ENCODE results near the gene EFNA2.
A peak's percentile ranks its signal among the peaks of the same experiment; 100 is the strongest.
"Not testable (repeated sequence)": the region's sequence is repeated elsewhere in the genome, so short reads cannot be mapped to it uniquely, and the experiment has no call there.

EFNA2 gene

GRCh38 chr19:1285737-1286360 lies at the start of gene EFNA2:
EFNA2 (plus strand) TSS chr19:1285873; CDS start chr19:1286169, 296 bp downstream.
- DNase-seq (ENCODE audit: low spot score) = no peak

DNA sequence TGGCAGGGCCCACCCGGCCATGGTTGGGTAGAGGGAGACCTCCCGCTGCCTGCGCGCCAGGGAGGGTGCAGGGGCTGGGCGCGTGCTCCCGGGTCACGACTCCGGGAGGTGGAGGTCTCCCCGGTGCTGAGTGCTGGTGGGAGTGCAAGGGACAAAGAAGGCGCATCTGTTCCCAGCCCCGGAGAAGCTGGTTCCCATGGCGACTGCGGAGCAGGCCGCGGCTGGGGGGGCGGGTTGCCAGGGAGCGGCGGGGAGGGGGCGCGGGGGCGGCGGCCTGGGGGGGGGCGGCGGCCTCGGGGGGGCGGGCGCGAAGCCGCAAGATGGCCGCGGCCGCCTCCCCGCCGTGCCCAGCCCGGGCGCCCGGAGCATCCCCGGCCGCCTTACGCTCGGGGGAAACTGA lies 49.1 kb upstream of the EFNA2 start:
- no peak for DNase-seq (ENCODE audit: low spot score)

GRCh38 chr19:1237027-1237659 lies 48.5 kb upstream of the EFNA2 start:
- no peak for DNase-seq (ENCODE audit: low spot score)

- no peak for DNase-seq (ENCODE audit: low spot score)
These were observed 47.8 kb upstream of the EFNA2 start, which contains the start of gene CBARP for GRCh38 chr19:1237754-1238368. CBARP (minus strand) TSS chr19:1238005; CDS start chr19:1236100, 1,905 bp downstream.

DNA sequence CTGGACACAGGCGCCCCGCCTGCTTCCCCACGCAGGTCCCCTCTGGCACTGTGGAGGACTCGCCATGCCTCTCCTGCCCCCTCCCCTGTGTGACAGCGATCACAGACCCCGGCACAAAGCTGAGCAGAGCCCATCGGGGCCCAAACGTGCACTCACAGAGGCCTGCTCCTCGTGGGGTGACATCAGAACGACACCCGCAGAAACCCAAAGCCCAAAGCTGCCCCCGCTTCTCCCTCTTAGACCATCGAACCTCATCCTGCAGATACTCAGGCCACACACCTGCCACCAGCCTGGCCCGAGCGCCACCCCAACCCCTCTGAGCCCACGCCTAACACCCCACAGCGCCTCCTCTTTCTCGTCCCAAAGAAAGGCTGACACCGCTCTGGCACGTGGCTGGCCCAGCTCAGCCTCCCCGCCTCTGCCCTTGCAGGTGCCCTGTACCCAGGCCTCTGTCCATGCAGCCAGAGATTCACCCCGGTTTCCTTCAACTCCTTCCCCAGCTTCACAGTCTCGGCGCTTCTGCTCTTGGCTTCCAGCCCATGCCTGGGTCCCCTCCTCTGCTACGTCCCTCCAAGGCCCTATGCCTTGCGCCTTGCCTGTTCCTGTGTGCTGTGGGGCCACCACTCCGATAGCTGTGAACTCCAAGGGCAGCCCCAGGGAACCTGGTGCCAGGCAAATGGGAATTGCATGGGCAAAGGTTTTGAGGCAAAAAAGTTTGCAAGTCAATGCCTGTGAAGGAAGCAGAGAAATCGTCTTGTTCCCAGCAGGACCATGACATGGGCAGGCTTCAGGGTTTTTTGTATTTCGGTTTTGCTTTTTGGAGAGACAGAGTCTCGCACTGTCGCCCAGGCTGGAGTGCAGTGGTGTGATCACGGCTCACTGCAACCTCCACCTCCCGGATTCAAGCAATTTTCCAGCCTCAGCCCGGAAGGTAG lies 47.0 kb upstream of the EFNA2 start:
- DNase-seq (ENCODE audit: low spot score) = no peak

DNA sequence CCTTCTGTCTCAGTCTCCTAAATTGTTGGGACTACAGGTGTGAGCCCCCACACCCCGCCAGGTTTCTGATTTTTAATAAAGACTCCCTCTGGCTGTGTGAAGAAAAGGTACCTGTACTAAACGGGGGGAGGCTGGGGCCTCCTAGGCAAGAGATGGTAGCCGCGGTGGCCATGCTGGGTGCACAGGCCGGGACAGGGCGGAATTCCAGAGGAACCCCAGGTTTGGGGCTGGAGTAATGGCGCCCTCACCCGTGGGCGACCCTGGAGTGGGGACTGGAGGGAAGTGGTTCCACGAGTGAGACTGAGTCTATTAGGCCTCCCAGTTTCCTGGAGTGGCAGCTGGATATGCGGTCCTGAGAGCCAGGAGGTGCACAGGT lies 46.3 kb upstream of the EFNA2 start:
- no peak for DNase-seq (ENCODE audit: low spot score)

- DNase-seq (ENCODE audit: low spot score) = peak; percentile 86
These were observed 45.6 kb upstream of the EFNA2 start for GRCh38 chr19:1239796-1240737.

DNA sequence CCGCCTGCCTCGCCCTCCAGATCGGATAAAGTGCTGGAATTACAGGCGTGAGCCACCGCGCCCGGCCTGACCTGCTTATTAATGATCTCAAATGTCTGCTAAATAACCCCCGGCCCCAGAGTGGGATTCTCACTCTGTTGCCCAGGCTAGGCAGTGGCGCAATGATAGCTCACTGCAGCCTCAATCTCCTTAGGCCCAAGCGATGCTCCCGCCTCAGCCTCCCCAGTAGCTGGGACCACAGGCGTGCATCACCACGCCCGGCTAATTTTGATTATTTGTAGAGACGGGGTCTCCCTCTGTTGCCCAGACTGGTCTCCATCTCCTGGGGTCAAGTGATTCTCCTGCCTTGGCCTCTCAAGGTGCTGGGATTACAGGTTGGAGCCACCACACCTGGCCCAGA lies 44.7 kb upstream of the EFNA2 start:
- DNase-seq (ENCODE audit: low spot score) = no peak

DNA sequence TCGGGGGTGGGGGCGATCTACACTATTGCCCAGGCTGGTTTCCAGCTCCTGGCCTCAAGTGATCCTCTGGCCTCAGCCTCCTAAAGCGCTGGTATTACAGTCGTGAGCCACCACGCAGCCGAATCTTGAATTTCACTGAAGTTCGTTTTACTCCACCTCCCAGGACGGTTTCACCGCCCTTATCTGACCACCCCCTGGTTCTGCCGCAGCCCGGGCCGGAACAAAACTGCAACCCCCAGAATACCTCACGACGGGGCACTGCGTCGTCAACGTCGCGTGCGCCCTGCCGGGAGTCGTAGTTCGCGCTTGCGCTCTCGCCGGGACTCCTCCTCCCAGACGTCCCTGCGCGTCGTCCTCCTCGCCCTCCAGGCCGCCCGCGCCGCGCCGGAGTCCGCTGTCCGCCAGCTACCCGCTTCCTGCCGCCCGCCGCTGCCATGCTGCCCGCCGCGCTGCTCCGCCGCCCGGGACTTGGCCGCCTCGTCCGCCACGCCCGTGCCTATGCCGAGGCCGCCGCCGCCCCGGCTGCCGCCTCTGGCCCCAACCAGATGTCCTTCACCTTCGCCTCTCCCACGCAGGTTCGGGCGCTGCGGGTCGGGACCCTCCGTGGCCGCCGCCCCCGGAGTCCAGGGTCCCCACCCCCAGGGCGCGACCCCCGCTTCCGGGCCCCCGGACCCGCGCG lies 44.1 kb upstream of the EFNA2 start, which contains the start of gene ATP5F1D:
Gene ATP5F1D, plus strand, starts transcription at position 335 of the 679 bp plus-strand sequence. Its CDS starts 100 bp downstream, at position 435.
- peak; percentile 92 for DNase-seq (ENCODE audit: low spot score)

DNA sequence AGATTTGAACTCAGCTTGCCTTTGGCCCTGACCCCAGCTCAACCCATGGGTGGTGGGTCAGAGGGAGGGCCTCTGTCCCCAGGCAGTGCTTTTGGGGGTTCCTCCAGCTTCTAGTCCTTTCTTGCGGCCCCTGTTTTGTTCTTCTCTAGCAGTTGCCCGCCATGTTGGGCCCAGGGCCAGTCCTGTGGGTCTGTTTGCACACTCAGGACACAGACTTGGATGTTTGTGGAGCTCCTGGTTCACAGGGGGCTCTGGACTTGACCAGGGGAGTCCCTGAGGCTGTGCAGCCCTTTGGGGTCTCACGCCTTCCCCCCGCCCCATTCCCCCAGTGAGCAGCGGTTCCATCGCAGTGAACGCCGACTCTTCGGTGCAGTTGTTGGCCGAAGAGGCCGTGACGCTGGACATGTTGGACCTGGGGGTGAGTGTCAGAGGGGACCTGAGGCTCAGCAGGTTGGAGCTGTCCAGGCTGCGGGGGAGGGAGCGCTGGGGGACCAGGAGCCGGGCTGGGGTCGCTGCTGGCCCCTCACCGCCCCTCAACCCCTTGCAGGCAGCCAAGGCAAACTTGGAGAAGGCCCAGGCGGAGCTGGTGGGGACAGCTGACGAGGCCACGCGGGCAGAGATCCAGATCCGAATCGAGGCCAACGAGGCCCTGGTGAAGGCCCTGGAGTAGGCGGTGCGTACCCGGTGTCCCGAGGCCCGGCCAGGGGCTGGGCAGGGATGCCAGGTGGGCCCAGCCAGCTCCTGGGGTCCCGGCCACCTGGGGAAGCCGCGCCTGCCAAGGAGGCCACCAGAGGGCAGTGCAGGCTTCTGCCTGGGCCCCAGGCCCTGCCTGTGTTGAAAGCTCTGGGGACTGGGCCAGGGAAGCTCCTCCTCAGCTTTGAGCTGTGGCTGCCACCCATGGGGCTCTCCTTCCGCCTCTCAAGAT lies 41.6 kb upstream of the EFNA2 start:
- peak; percentile 86 for DNase-seq (ENCODE audit: low spot score)

DNA sequence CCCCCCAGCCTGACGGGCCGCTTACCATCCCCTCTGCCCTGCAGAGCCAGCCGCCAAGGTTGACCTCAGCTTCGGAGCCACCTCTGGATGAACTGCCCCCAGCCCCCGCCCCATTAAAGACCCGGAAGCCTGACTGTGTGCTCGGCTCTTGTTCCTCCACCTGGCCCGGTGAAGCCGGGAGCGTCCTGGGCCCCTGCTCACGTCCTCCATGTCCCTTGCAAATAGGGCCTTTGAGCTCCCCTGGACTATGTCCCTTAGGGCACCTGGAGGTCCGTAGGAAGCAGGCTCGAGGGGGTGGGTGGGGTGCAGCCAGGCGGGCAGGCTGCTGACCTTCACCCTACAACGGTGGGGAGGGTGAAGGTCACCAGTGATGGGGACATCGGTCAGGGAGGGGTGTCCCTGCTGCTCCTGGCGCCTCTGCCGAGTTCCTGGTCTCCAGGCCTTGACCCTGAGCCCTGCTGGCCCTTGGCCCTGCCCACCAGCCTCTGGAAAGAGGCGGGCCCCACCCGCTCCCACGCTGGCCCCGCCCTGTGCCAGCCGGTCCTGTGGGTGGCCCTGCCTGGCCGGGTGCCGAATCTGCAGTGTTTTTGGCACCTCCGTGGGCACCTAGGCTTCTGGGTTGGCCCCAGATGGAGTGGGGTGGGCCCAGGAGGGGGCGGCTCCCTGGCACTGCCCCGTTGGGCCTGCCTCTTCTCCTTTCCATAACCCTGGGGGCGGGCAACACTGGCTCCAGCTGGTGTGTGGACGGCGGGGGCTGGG lies 40.8 kb upstream of the EFNA2 start:
- DNase-seq (ENCODE audit: low spot score) = no peak

DNA sequence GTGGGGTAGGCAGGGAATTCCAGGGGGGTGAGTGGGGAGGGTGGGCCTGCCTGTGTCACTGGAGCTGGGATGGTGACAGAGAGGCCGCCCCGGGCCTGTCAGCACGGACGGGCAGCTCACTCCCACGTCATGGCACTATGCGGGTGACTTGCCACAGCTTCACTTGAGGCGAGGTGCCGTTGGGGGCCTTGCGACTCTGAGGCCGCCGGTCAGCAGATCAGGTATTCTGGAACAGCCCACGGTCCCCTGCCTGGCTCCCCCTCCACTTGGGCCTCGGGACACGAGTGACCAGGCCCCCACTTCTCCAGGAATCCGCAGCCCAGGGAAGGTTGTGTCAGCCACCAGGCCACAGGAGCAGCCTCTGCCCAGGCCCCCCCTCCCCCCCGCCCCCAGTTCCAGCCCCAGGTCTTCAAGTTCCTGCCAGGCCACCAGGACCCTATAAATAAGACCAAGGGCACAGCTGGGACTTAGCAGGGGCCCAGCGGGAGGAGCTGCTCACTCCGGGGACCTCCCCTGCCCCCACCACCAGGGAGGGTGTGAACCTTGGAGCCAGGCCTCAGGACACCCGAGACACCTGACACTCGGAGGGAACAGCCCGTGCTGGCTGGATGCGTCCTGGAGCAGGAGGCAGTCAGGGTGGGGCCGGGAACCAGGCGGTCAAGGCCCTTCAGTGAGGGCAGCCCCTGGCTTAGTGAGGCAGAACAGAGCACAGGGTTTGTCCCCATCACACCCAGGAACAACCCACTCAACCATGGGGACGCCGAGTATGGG lies 40.0 kb upstream of the EFNA2 start:
- no peak for DNase-seq (ENCODE audit: low spot score)

DNA sequence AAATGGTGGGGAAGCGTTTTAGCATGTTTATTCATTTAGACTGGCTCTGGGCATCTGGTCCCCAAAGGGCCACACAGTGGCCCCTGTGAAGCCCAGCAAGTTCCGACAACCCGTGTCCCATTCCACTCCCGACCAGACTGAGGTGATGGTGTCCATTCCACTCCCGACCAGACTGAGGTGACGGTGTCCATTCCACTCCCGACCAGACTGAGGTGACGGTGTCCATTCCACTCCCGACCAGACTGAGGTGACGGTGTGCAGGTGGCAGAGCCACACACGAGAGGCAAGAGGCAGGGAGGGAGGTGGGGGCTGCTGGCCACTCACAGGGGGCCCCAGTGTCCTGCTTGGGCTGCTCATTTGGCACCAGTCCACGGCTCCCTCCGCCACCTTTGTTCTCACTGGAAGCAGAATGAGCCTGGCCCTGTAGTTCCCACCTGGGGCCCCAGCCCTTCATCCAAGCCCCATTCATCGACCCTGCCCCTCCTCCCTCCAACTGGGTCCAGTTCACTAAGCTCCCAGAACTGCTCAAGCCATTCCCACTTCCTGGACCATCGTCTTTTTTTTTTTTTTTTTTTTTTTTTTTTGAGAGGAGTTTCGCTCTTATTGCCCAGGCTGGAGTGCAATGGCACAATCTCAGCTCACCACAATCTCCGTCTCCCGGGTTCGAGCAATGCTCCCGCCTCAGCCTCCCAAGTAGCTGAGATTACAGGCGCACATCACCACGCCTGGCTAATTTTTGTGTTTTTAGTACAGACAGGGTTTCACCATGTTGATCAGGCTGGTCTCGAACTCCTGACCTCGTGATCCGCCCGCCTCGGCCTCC lies 39.2 kb upstream of the EFNA2 start:
- not testable (repeated sequence) for DNase-seq (ENCODE audit: low spot score)

DNA sequence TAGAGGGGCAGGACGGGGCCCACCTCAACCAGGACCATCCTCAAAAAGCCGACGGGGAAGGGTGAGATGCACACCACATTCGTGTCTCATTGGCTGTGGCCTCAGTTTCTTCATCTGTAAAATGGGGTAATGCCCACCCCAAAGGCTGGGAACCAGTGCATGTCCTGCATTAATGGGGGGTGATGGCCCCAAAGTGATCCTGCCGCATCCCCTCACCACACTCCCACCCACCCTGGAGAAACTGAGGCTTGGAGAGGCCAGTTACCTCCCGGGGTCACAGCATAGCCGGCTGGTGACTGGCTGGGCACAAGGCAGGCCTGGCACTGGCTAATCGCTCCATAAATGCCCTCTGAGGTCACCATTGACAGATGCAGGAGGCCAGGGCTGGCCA lies 37.9 kb upstream of the EFNA2 start:
- DNase-seq (ENCODE audit: low spot score) = no peak

GRCh38 chr19:1248139-1248785 lies 37.4 kb upstream of the EFNA2 start, which contains the start of gene MIDN:
MIDN (plus strand) TSS chr19:1248583; CDS start chr19:1250297, 1,714 bp downstream.
- no peak for DNase-seq (ENCODE audit: low spot score)

DNA sequence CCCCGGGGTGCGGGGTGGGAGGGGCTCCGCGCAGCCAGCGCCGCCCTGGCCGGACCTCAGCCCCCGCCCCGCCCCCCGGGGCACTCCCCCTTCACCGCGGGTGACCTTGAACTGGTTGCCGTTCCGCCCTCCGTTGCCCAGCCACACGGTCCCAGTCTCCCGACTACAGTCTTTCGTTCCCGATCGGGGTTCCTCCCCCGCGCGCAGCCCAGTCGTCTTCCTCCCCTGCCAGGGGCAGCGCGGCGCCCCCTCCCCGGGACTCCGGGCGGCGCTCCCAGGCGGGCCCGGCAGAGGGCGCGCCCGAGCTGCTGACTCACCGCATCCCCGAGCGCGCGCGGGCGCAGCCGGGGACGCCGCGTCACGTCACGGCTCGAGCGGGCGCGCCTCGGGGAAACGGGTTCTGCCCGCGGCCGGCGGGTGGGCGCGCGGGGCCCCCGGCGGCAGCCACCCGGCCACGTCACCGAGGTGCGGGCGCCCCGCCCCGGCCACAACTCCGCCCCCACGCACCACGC lies 36.8 kb upstream of the EFNA2 start:
- DNase-seq (ENCODE audit: low spot score) = peak; percentile 80
